IMR-90 (cell line): ENCODE measurements around the gene SLC25A33. TPM values are rescaled to one million over a fixed set of nuclear protein-coding genes. Genes with fewer than 3 reads are reported as not detected.

ENCODE experiments used
- ATAC-seq: fragments of 200-7000 bp; cut with Tn5 transposase; 2 replicates; pipeline ENCODE4 v1.9.1; 2020; ENCODE audit warnings: low read depth, mild to moderate bottlenecking, moderate library complexity
- BruUV-seq: library from RNA; stranded (reverse); fragments of 400-500 nt; replicated peaks from 2 replicates; lab custom pipeline; 2021; lab: Mats Ljungman, UMichigan
- CTCF ChIA-PET: fragments of 300-600 bp; formaldehyde crosslinking; extraction: SDS; loops from one replicate; lab custom pipeline; 2021; ENCODE audit warnings: antibody characterized with exemption; lab: Yijun Ruan, JAX
- POLR2A ChIA-PET: fragments of 300-600 bp; sonication (Branson Sonifier 250); formaldehyde crosslinking; loops from one replicate; lab custom pipeline; 2022; ENCODE audit warnings: antibody characterized with exemption; ENCODE audit not compliant: unreplicated experiment; lab: Charles Lee
- DNase-seq: peaks from one replicate; pipeline ENCODE4 v3.0.0; 2013
- H2AFZ ChIP-seq: replicated peaks from 2 replicates; pipeline ENCODE3; 2013; ENCODE audit warnings: low read length, mild to moderate bottlenecking; ENCODE audit not compliant: poor library complexity
- H2AK5ac ChIP-seq: 2 replicates; pipeline ENCODE4 v1.6.1; 2013; ENCODE audit warnings: low read depth, low read length, inconsistent platforms
- H2AK9ac ChIP-seq: replicated peaks from 2 replicates; pipeline ENCODE3; 2013; ENCODE audit warnings: mild to moderate bottlenecking, low read depth, low read length, moderate library complexity; ENCODE audit not compliant: poor library complexity
- H2BK120ac ChIP-seq: 2 replicates; pipeline ENCODE4 v1.6.1; 2013; ENCODE audit warnings: low read depth, low read length, inconsistent platforms
- H2BK15ac ChIP-seq: 3 replicates; pipeline ENCODE4 v1.6.1; 2013; ENCODE audit warnings: low read depth, low read length, inconsistent platforms
- H2BK20ac ChIP-seq: 2 replicates; pipeline ENCODE4 v1.6.1; 2013; ENCODE audit warnings: low read depth, mild to moderate bottlenecking, inconsistent platforms, low read length, moderate library complexity
- H2BK5ac ChIP-seq: 2 replicates; pipeline ENCODE4 v1.6.1; 2013; ENCODE audit warnings: mild to moderate bottlenecking, low read depth, low read length, inconsistent platforms; ENCODE audit not compliant: poor library complexity, severe bottlenecking
- H3K14ac ChIP-seq: replicated peaks from 2 replicates; pipeline ENCODE4 v1.6.1; 2013; ENCODE audit warnings: low read depth, low read length, inconsistent platforms
- H3K18ac ChIP-seq: 2 replicates; pipeline ENCODE4 v1.6.1; 2013; ENCODE audit warnings: low read depth, low read length, control low read depth
- H3K23ac ChIP-seq: 2 replicates; pipeline ENCODE4 v1.6.1; 2013; ENCODE audit warnings: low read depth, low read length, inconsistent platforms
- H3K27ac ChIP-seq: 2 replicates; pipeline ENCODE4 v1.5.1; 2013; ENCODE audit warnings: mild to moderate bottlenecking, control low read depth, low read length; ENCODE audit not compliant: insufficient read depth
- H3K27me3 ChIP-seq: 2 replicates; pipeline ENCODE4 v1.6.1; 2013; ENCODE audit warnings: low read length; ENCODE audit not compliant: control insufficient read depth, insufficient read depth
- H3K36me3 ChIP-seq: 2 replicates; pipeline ENCODE4 v1.6.1; 2013; ENCODE audit warnings: low read length, mixed read lengths; ENCODE audit not compliant: control insufficient read depth, insufficient read depth
- H3K4ac ChIP-seq: 2 replicates; pipeline ENCODE4 v1.6.1; 2013; ENCODE audit warnings: low read depth, low read length, inconsistent platforms
- H3K4me1 ChIP-seq: 2 replicates; pipeline ENCODE4 v1.6.1; 2013; ENCODE audit warnings: low read length, mixed read lengths; ENCODE audit not compliant: control insufficient read depth, insufficient read depth
- H3K4me2 ChIP-seq: 2 replicates; pipeline ENCODE4 v1.6.1; 2013; ENCODE audit warnings: low read depth, mild to moderate bottlenecking, control low read depth, low read length, moderate library complexity
- H3K4me3 ChIP-seq: 2 replicates; pipeline ENCODE4 v1.5.1; 2013; ENCODE audit warnings: low read depth, mild to moderate bottlenecking, control low read depth, low read length, moderate library complexity; ENCODE audit not compliant: insufficient read depth
- H3K56ac ChIP-seq: 2 replicates; pipeline ENCODE4 v1.6.1; 2013; ENCODE audit warnings: low read length, inconsistent platforms; ENCODE audit not compliant: insufficient read depth; ENCODE audit errors: extremely low read depth
- H3K79me1 ChIP-seq, 2 experiments: 2 replicates each; pipeline ENCODE4 v1.6.1; 2013; ENCODE audit warnings: low read length in 2 of 2, inconsistent platforms in 1 of 2, low read depth in 1 of 2
- H3K9ac ChIP-seq: 2 replicates; pipeline ENCODE4 v1.6.1; 2013; ENCODE audit warnings: low read depth, low read length, control low read depth
- H3K9me1 ChIP-seq: 2 replicates; pipeline ENCODE4 v1.6.1; 2013; ENCODE audit warnings: low read length, inconsistent platforms; ENCODE audit not compliant: insufficient read depth
- H3K9me3 ChIP-seq: 2 replicates; pipeline ENCODE4 v1.6.1; 2013; ENCODE audit warnings: low read length; ENCODE audit not compliant: control insufficient read depth, insufficient read depth
- H4K20me1 ChIP-seq: 2 replicates; pipeline ENCODE4 v1.6.1; 2013; ENCODE audit warnings: low read length, inconsistent platforms; ENCODE audit not compliant: insufficient read depth
- H4K5ac ChIP-seq: 2 replicates; pipeline ENCODE4 v1.6.1; 2013; ENCODE audit warnings: mild to moderate bottlenecking, low read depth, low read length, control low read depth
- H4K8ac ChIP-seq, 2 experiments: 2 replicates each; pipeline ENCODE4 v1.6.1; 2013; ENCODE audit warnings: low read depth in 2 of 2, low read length in 2 of 2, control low read depth in 1 of 2, inconsistent platforms in 1 of 2
- H4K91ac ChIP-seq: 2 replicates; pipeline ENCODE4 v1.6.1; 2013; ENCODE audit warnings: low read depth, low read length, inconsistent platforms; ENCODE audit not compliant: insufficient read depth
- FOS ChIP-seq: fragments of 150-350 bp; IDR thresholded peaks from 2 replicates; pipeline ENCODE4 v1.6.1; 2016; ENCODE audit warnings: low read depth, low read length
- MAFK ChIP-seq: IDR thresholded peaks from 2 replicates; pipeline ENCODE4 v1.6.1; 2012; ENCODE audit warnings: low read depth, low read length, improper control_type of control experiment
- MAZ ChIP-seq: IDR thresholded peaks from 2 replicates; pipeline ENCODE4 v1.6.1; 2012; ENCODE audit warnings: low read depth, mild to moderate bottlenecking, low read length, improper control_type of control experiment, moderate library complexity, borderline replicate concordance
- MXI1 ChIP-seq: IDR thresholded peaks from 2 replicates; pipeline ENCODE4 v1.6.1; 2012; ENCODE audit warnings: low read depth, mild to moderate bottlenecking, low read length, moderate library complexity, borderline replicate concordance
- NFE2L2 ChIP-seq: fragments of 150-350 bp; IDR thresholded peaks from 2 replicates; pipeline ENCODE4 v1.6.1; 2016; ENCODE audit warnings: low read depth, mild to moderate bottlenecking, low read length
- RAD21 ChIP-seq: IDR thresholded peaks from 2 replicates; pipeline ENCODE4 v1.6.1; 2012; ENCODE audit warnings: low read length, improper control_type of control experiment
- RCOR1 ChIP-seq: IDR thresholded peaks from 2 replicates; pipeline ENCODE4 v1.6.1; 2012; ENCODE audit warnings: mild to moderate bottlenecking, low read length, improper control_type of control experiment; ENCODE audit not compliant: insufficient replicate concordance
- WGBS, 2 experiments: methylation state at CpG; one replicate each; pipeline versions ENCODE4 v1.1.5 to v1.1.7; 2013; ENCODE audit warnings: missing lambda C conversion rate in 2 of 2; ENCODE audit not compliant: insufficient read length in 1 of 2; ENCODE audit errors: extremely low coverage in 2 of 2; 5-methylcytosine and 5-hydroxymethylcytosine counted together
- dilution Hi-C: fragments of 300-500 bp; cut with HindIII; formaldehyde crosslinking; loops from one replicate; pipeline ENCODE4 v1.14.3; 2018; ENCODE audit warnings: low sequenced_read_pairs; ENCODE audit not compliant: unreplicated experiment
- in situ Hi-C: fragments of 300-500 bp; cut with MboI; formaldehyde crosslinking; loops from 3 replicates; pipeline ENCODE4 v1.14.3; 2019; ENCODE audit warnings: low sequenced_read_pairs, inconsistent platforms, mixed read lengths
- intact Hi-C: fragments of 100-400 bp; cut with micrococcal nuclease; formaldehyde crosslinking; loops from 2 replicates; pipeline ENCODE4 v1.10.0; 2022
- polyA plus RNA-seq, 3 experiments: library from polyadenylated mRNA; depleted of rRNA; stranded (reverse); fragments of >200 nt; gene quantifications; 2 replicates each; pipeline ENCODE4 v1.2.3, GENCODE V29; 2012; ENCODE audit warnings: low replicate concordance in 1 of 3
- total RNA-seq: library from RNA; depleted of rRNA; stranded (reverse); fragments of >200 nt; gene quantifications from 2 replicates; pipeline ENCODE4 v1.2.3, GENCODE V29; 2012
- TF ChIP-seq, protein P1 (sequence below): conservative IDR thresholded peaks from 2 replicates; pipeline ENCODE4 v1.5.1; 2012; ENCODE audit warnings: mild to moderate bottlenecking, low read depth, low read length, improper control_type of control experiment

SLC25A33 gene
- total and polyA plus RNA-seq, 2 of the 4 experiments (the other 2 are of a cell fraction): 2.5 to 3.0 TPM

GRCh38 chr1:9558946-9559545 lies 19.8 kb downstream of the SLC25A33 start:
- dilution Hi-C loops: no loop called here

More at GRCh38 chr1:9558946-9559545, 19.8 kb downstream of the SLC25A33 start:
- H3K18ac ChIP-seq: no peak overlapping the region
- H4K20me1 ChIP-seq: peaks cover 8% of the 10 kb centered on the region; the same call in 1 of the 2 replicates
- no peaks in the 10 kb centered on the region for H3K27me3 ChIP-seq
- H4K91ac ChIP-seq: no peak overlapping the region
- no peak overlapping the region for H2AFZ ChIP-seq
- ChIA-PET POLR2A (no interaction called here), CTCF (no interaction called here)
- H4K8ac ChIP-seq: no peak overlapping the region
- intact Hi-C loops: no loop called here
- no peak overlapping the region for H3K56ac ChIP-seq
- H2BK120ac ChIP-seq: no peak overlapping the region
- H3K27ac ChIP-seq: no peak overlapping the region
- TF ChIP-seq MAFK (no peak), MXI1 (no peak), RCOR1 (no peak), RAD21 (no peak), MAZ (no peak), FOS (no peak), NFE2L2 (no peak)
- TF ChIP-seq, protein P1, sequence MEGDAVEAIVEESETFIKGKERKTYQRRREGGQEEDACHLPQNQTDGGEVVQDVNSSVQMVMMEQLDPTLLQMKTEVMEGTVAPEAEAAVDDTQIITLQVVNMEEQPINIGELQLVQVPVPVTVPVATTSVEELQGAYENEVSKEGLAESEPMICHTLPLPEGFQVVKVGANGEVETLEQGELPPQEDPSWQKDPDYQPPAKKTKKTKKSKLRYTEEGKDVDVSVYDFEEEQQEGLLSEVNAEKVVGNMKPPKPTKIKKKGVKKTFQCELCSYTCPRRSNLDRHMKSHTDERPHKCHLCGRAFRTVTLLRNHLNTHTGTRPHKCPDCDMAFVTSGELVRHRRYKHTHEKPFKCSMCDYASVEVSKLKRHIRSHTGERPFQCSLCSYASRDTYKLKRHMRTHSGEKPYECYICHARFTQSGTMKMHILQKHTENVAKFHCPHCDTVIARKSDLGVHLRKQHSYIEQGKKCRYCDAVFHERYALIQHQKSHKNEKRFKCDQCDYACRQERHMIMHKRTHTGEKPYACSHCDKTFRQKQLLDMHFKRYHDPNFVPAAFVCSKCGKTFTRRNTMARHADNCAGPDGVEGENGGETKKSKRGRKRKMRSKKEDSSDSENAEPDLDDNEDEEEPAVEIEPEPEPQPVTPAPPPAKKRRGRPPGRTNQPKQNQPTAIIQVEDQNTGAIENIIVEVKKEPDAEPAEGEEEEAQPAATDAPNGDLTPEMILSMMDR: no peak
- H3K4me3 ChIP-seq: no peak overlapping the region
- H2BK20ac ChIP-seq: no peak overlapping the region
- H3K9ac ChIP-seq: no peak overlapping the region
- H2AK5ac ChIP-seq: no peak overlapping the region
- in situ Hi-C loops: no loop called here
- no peaks in the 10 kb centered on the region for H3K9me3 ChIP-seq
- DNase-seq (no peak), ATAC-seq (no peak)
- no peak overlapping the region for H3K23ac ChIP-seq
- no peak overlapping the region for H4K5ac ChIP-seq
- no TSS peak for BruUV-seq
- no peak overlapping the region for H3K4ac ChIP-seq
- no peak overlapping the region for H2AK9ac ChIP-seq
- no peak overlapping the region for H3K4me2 ChIP-seq
- peaks cover 6% of the 10 kb centered on the region for H3K36me3 ChIP-seq
- H2BK5ac ChIP-seq: no peak overlapping the region
- no peaks in the 10 kb centered on the region for H3K4me1 ChIP-seq
- peaks cover 0 to 8% of the 10 kb centered on the region in 2 experiments; a peak in 2 of 4 replicates for H3K79me1 ChIP-seq
- H3K9me1 ChIP-seq: 0 out of 2 replicates have a peak, but pooled peaks cover 4% of the 10 kb centered on the region
- WGBS, 2 experiments: 80% methylated on average over 4 of the region's 11 CpGs; no CpG with 5 or more reads in 1 of the 2 experiments
- no peak overlapping the region for H2BK15ac ChIP-seq
- no peak overlapping the region for H3K14ac ChIP-seq
